H1 (cell line): ENCODE results near the gene MBOAT2. TPM values are rescaled to one million over a fixed set of nuclear protein-coding genes. Genes with fewer than 3 reads are reported as not detected.

ENCODE experiments used
- CTCF ChIA-PET: fragments of 300-600 bp; sonication (Branson Sonifier 250); formaldehyde crosslinking; loops from one replicate; lab custom pipeline; 2021; ENCODE audit not compliant: partially characterized antibody; lab: Charles Lee
- POLR2A ChIA-PET: fragments of 300-600 bp; sonication (Branson Sonifier 250); formaldehyde crosslinking; loops from one replicate; lab custom pipeline; 2021; ENCODE audit warnings: inconsistent platforms; ENCODE audit not compliant: partially characterized antibody; lab: Charles Lee
- DNase-seq, 2 experiments: peaks; one replicate each; pipeline versions ENCODE4 v3.0.0 to v3.0.0-alpha.2; 2010 to 2022; ENCODE audit warnings: low spot score in 2 of 2, low read depth in 1 of 2, mixed read lengths in 1 of 2
- FAIRE-seq: peaks from 2 replicates; lab custom pipeline; 2011; peaks lifted over from hg19 to GRCh38; lab: Jason Lieb, UNC
- H2AFZ ChIP-seq: 2 replicates; pipeline ENCODE4 v1.8.1; 2012; ENCODE audit warnings: low read length, inconsistent platforms
- H2AK5ac ChIP-seq: 2 replicates; pipeline ENCODE4 v1.6.1; 2013; ENCODE audit warnings: low read depth, low read length
- H2BK120ac ChIP-seq: replicated peaks from 2 replicates; pipeline ENCODE3; 2013; ENCODE audit warnings: low read depth, low read length, inconsistent platforms
- H2BK12ac ChIP-seq: 2 replicates; pipeline ENCODE4 v1.6.1; 2013; ENCODE audit warnings: low read depth, low read length
- H2BK15ac ChIP-seq: 2 replicates; pipeline ENCODE4 v1.6.1; 2013; ENCODE audit warnings: low read length
- H2BK20ac ChIP-seq: 2 replicates; pipeline ENCODE4 v1.6.1; 2013; ENCODE audit warnings: low read length
- H2BK5ac ChIP-seq: 2 replicates; pipeline ENCODE4 v1.6.1; 2013; ENCODE audit warnings: low read depth, low read length
- H3K14ac ChIP-seq: 2 replicates; pipeline ENCODE4 v1.6.1; 2013; ENCODE audit warnings: inconsistent platforms; ENCODE audit not compliant: insufficient read length
- H3K18ac ChIP-seq: 2 replicates; pipeline ENCODE4 v1.6.1; 2013; ENCODE audit warnings: low read length; ENCODE audit errors: extremely low read depth
- H3K23ac ChIP-seq: 2 replicates; pipeline ENCODE4 v1.6.1; 2013; ENCODE audit warnings: inconsistent platforms; ENCODE audit not compliant: insufficient read length
- H3K23me2 ChIP-seq: 2 replicates; pipeline ENCODE4 v1.6.1; 2013; ENCODE audit warnings: low read depth, low read length
- H3K27ac ChIP-seq: 2 replicates; pipeline ENCODE4 v1.6.1; 2011; ENCODE audit warnings: low read depth, low read length, inconsistent platforms
- H3K27me3 ChIP-seq, 4 experiments: replicated peaks in 1 of 4; 1 replicate in 1 of 4; 2 replicates in 3 of 4; pipeline versions ENCODE4 v1.6.1 to v1.8.1; 2011 to 2013; ENCODE audit warnings: low read length in 3 of 4, mild to moderate bottlenecking in 3 of 4, inconsistent platforms in 2 of 4, mixed read lengths in 2 of 4, moderate library complexity in 1 of 4; ENCODE audit not compliant: control insufficient read depth in 3 of 4, insufficient read depth in 3 of 4; ENCODE audit errors: extremely low read depth in 1 of 4
- H3K36me3 ChIP-seq, 4 experiments: 2 replicates each; pipeline versions ENCODE4 v1.6.1 to v1.8.1; 2011 to 2013; ENCODE audit warnings: mild to moderate bottlenecking in 4 of 4, low read length in 3 of 4, moderate library complexity in 2 of 4, control low read depth in 1 of 4, inconsistent platforms in 1 of 4; ENCODE audit not compliant: insufficient read depth in 4 of 4, control insufficient read depth in 2 of 4
- H3K4ac ChIP-seq: replicated peaks from 2 replicates; pipeline ENCODE3; 2013; ENCODE audit warnings: low read length, low read depth, mixed read lengths, inconsistent platforms; ENCODE audit not compliant: insufficient read length
- H3K4me1 ChIP-seq, 4 experiments: replicated peaks in 1 of 4; 1 replicate in 1 of 4; 2 replicates in 3 of 4; pipeline versions ENCODE4 v1.6.1 to v1.8.1; 2011 to 2013; ENCODE audit warnings: low read length in 3 of 4, inconsistent platforms in 2 of 4, mixed read lengths in 1 of 4; ENCODE audit not compliant: insufficient read depth in 4 of 4, control insufficient read depth in 3 of 4
- H3K4me2 ChIP-seq, 2 experiments: 2 replicates each; pipeline versions ENCODE4 v1.6.1 to v1.8.1; 2011 to 2013; ENCODE audit warnings: low read depth in 2 of 2, low read length in 2 of 2, control low read depth in 1 of 2, inconsistent platforms in 1 of 2, mild to moderate bottlenecking in 1 of 2; ENCODE audit not compliant: insufficient read depth in 1 of 2
- H3K4me3 ChIP-seq, 4 experiments: fragments of 200-600, 300-600 bp in 1 of 4; sonication (generic), shearing (Covaris generic), sonication (Bioruptor Twin) in 1 of 4; 2 replicates each; pipeline versions ENCODE4 v1.5.1 to v1.8.1; 2011 to 2016; ENCODE audit warnings: low read length in 4 of 4, low read depth in 3 of 4, control low read depth in 2 of 4, inconsistent platforms in 2 of 4, mild to moderate bottlenecking in 2 of 4, mixed read lengths in 1 of 4, moderate library complexity in 1 of 4; ENCODE audit not compliant: insufficient read depth in 2 of 4; ENCODE audit errors: extremely low read depth in 1 of 4
- H3K56ac ChIP-seq: replicated peaks from 2 replicates; pipeline ENCODE3; 2013; ENCODE audit warnings: low read depth, mild to moderate bottlenecking, mixed read lengths, low read length, inconsistent platforms; ENCODE audit not compliant: insufficient read length
- H3K79me1 ChIP-seq: 2 replicates; pipeline ENCODE4 v1.6.1; 2013; ENCODE audit warnings: low read depth, low read length, control low read depth
- H3K79me2 ChIP-seq, 2 experiments: 2 replicates each; pipeline versions ENCODE4 v1.6.1 to v1.8.1; 2012 to 2013; ENCODE audit warnings: low read length in 2 of 2, mild to moderate bottlenecking in 2 of 2, inconsistent platforms in 1 of 2; ENCODE audit not compliant: insufficient read depth in 2 of 2, control insufficient read depth in 1 of 2
- H3K9ac ChIP-seq, 4 experiments: replicated peaks in 1 of 4; 1 replicate in 1 of 4; 2 replicates in 3 of 4; pipeline versions ENCODE4 v1.6.1 to v1.8.1; 2011 to 2013; ENCODE audit warnings: low read depth in 3 of 4, low read length in 3 of 4, control low read depth in 2 of 4, mild to moderate bottlenecking in 2 of 4, moderate library complexity in 2 of 4, inconsistent platforms in 1 of 4; ENCODE audit errors: extremely low read depth in 1 of 4
- H3K9me3 ChIP-seq, 2 experiments: 2 replicates each; pipeline versions ENCODE4 v1.6.1 to v1.8.1; 2012 to 2013; ENCODE audit warnings: mild to moderate bottlenecking in 2 of 2, moderate library complexity in 2 of 2, control low read depth in 1 of 2, inconsistent platforms in 1 of 2, low read depth in 1 of 2, low read length in 1 of 2, mixed read lengths in 1 of 2; ENCODE audit not compliant: insufficient read depth in 2 of 2
- H4K20me1 ChIP-seq, 2 experiments: replicated peaks in 1 of 2; 2 replicates each; pipeline versions ENCODE3 to v1.8.1; 2011 to 2013; ENCODE audit warnings: inconsistent platforms in 2 of 2, low read length in 2 of 2, mild to moderate bottlenecking in 1 of 2; ENCODE audit not compliant: insufficient read depth in 2 of 2, control insufficient read depth in 1 of 2
- H4K5ac ChIP-seq: 2 replicates; pipeline ENCODE4 v1.6.1; 2013; ENCODE audit warnings: low read length, low read depth, mixed read lengths, inconsistent platforms; ENCODE audit not compliant: insufficient read length
- H4K8ac ChIP-seq: 2 replicates; pipeline ENCODE4 v1.8.0; 2013; ENCODE audit warnings: mild to moderate bottlenecking, moderate library complexity, low read length, inconsistent platforms; ENCODE audit not compliant: insufficient read depth; ENCODE audit errors: extremely low read depth
- H4K91ac ChIP-seq: replicated peaks from 2 replicates; pipeline ENCODE3; 2013; ENCODE audit warnings: low read length, mixed read lengths, inconsistent platforms; ENCODE audit not compliant: insufficient read length
- FOSL1 ChIP-seq: IDR thresholded peaks from 2 replicates; pipeline ENCODE4 v1.6.1; 2011; ENCODE audit warnings: mild to moderate bottlenecking, low read depth, low read length, moderate library complexity; ENCODE audit not compliant: insufficient read depth
- GABPA ChIP-seq: IDR thresholded peaks from 2 replicates; pipeline ENCODE4 v1.6.1; 2011; ENCODE audit warnings: mild to moderate bottlenecking, low read length, moderate library complexity, borderline replicate concordance; ENCODE audit not compliant: insufficient read depth
- HDAC6 ChIP-seq: IDR thresholded peaks from one replicate; pipeline ENCODE4 v1.7.1; 2012; ENCODE audit warnings: low read depth, mild to moderate bottlenecking, inconsistent platforms, low read length, moderate library complexity
- WGBS, 2 experiments: shearing (Covaris generic) in 1 of 2; methylation state at CpG; one replicate each; pipeline versions ENCODE4 v1.1.6 to v1.1.7; 2013 to 2015; ENCODE audit warnings: low lambda C conversion rate in 2 of 2, mixed read lengths in 2 of 2, inconsistent platforms in 1 of 2, low coverage in 1 of 2, missing lambda C conversion rate in 1 of 2; ENCODE audit not compliant: insufficient replicate concordance in 2 of 2, insufficient coverage in 1 of 2, insufficient read length in 1 of 2; ENCODE audit errors: extremely low coverage in 1 of 2, missing lambda C conversion rate in 1 of 2; 5-methylcytosine and 5-hydroxymethylcytosine counted together
- polyA plus RNA-seq, 7 experiments: library from polyadenylated mRNA; depleted of rRNA in 3 of 7; stranded (reverse) in 5 of 7; unstranded in 2 of 7; fragments of >200 nt in 5 of 7; fragments of 200-250 nt in 2 of 7; gene quantifications; 1 replicate in 5 of 7; 2 replicates in 1 of 7; 4 replicates in 1 of 7; pipeline versions ENCODE4 v1.2.1 to v1.2.3, GENCODE V29; 2011 to 2013; ENCODE audit warnings: missing spikeins in 2 of 7, mixed read lengths in 2 of 7
- total RNA-seq: library from RNA; stranded (reverse); fragmentation: NEBNext Ultra II Directional; extraction: Animal tissue kit (Norgen Biotek cat#: 25700); gene quantifications from 2 replicates; pipeline ENCODE4 v1.2.1, GENCODE V29; 2021
- TF ChIP-seq, protein P1 (sequence below): IDR thresholded peaks from 2 replicates; pipeline ENCODE4 v1.6.1; 2012; ENCODE audit warnings: inconsistent platforms

Gene MBOAT2
- total and polyA plus RNA-seq, 2 of the 8 experiments (the other 6 are each of a cell fraction or from before 2014, with no cell fraction given): 11.2 to 23.4 TPM

DNA sequence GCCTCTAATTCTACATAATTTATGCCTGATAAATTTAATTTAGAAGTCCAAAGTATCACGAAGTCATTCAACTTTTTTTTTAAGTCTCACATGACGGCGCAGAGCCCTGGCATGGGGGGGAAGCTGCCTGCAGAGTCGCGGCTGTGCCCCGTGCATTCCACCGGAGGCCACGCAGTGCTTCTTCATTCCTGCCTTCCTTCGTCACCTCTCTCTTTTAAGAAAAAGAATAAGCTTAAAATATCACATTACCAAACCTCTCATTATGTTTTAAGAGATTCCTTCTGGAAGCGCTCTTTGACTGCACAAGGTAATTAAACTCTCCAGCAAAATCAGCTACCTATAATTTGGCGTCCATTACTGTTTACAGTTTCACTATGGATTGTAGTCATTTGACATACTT is 145.8 kb downstream of the MBOAT2 start:
- Histone ChIP-seq H2BK12ac (no peak overlapping the region), H2BK20ac (no peak overlapping the region), H3K4me3 (no peak overlapping the region), H3K9me3 (no peaks in the 10 kb centered on the region), H2BK120ac (no peak overlapping the region), H3K18ac (no peak overlapping the region), H3K27me3 (no peaks in the 10 kb centered on the region), H4K8ac (no peak overlapping the region), H3K23me2 (no peaks in the 10 kb centered on the region), H3K14ac (no peak overlapping the region), H2AK5ac (no peak overlapping the region), H2BK15ac (no peak overlapping the region), H3K27ac (no peak overlapping the region), H3K36me3 (no peaks in the 10 kb centered on the region), H3K56ac (no peak overlapping the region), H3K23ac (no peak overlapping the region), H3K4me1 (peaks cover 0 to 4% (median under 1%) of the 10 kb centered on the region in 4 experiments; a peak in 2 of 7 replicates), H2BK5ac (no peak overlapping the region), H4K5ac (no peak overlapping the region), H4K91ac (no peak overlapping the region), H2AFZ (no peak overlapping the region), H4K20me1 (no peaks in the 10 kb centered on the region), H3K79me2 (no peaks in the 10 kb centered on the region), H3K9ac (no peak overlapping the region), H3K4ac (no peak overlapping the region), H3K79me1 (no peaks in the 10 kb centered on the region), H3K4me2 (no peak overlapping the region)
- FAIRE-seq (no peak), DNase-seq (no peak)
- ChIA-PET CTCF (interaction anchor here (0.6 kb wide), 1 partner anchor 15 kb away, joined by 3 read pairs; no protein-coding TSS in a partner anchor), POLR2A (no interaction called here)
- 81% methylated on average over 11 of the region's 11 CpGs; no CpG with 5 or more reads in 1 of the 2 experiments for WGBS, 2 experiments
- TF ChIP-seq HDAC6 (no peak), GABPA (no peak), FOSL1 (no peak)
- TF ChIP-seq, protein P1, sequence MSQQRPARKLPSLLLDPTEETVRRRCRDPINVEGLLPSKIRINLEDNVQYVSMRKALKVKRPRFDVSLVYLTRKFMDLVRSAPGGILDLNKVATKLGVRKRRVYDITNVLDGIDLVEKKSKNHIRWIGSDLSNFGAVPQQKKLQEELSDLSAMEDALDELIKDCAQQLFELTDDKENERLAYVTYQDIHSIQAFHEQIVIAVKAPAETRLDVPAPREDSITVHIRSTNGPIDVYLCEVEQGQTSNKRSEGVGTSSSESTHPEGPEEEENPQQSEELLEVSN: no peak
